GM18508 (cell line): Measurements from ENCODE around the gene GYS2.

Experiments used
- ATAC-seq: cut with Tn5 transposase; IDR thresholded peaks from one replicate; pipeline ENCODE4 v1.9.1; 2021; ENCODE audit warnings: moderate number of reproducible peaks; ENCODE audit not compliant: insufficient read depth, unreplicated experiment

GYS2 gene

DNA sequence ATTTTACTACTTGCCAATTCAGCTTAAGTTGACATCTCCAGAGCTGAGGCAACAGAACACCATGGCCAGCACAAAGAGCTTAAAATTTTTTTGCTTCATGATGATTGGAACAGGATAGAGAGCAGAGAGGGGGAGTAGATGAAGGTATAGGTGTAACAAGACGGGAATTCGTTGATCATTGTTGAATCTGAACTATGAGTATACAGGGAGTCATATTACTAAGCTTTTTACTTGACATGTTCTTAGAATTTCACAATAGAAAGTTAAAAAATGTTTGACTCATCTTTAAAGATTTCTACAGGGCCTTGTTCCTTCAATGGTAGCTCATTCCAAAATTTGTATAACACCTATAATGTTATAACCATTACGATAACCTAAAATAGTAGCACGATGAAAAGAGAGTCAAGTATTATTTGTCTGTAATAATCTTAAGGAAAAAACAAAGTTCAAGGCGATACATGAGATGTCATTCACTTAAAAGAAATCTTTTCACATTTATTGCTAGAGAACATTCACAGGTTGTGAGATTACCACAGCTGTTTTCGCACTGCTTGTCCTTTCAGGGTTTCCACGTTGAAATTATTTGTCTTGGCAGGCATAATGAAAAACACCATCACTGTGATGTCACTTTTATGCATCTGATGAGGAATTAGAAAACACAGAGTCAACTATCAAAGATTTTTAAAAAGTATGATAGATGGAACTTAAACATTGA, 44.6 kb downstream of the GYS2 start:
- ATAC-seq: no peak

GRCh38 chr12:21558100-21558679, 46.5 kb downstream of the GYS2 start:
- ATAC-seq: no peak

GRCh38 chr12:21553329-21553675, 51.3 kb downstream of the GYS2 start:
- ATAC-seq: no peak

- no peak for ATAC-seq
These were observed 51.9 kb downstream of the GYS2 start for GRCh38 chr12:21552635-21553328.

GRCh38 chr12:21551841-21552465, 52.7 kb downstream of the GYS2 start:
- no peak for ATAC-seq

GRCh38 chr12:21547437-21547836, 57.2 kb downstream of the GYS2 start:
- ATAC-seq: no peak

GRCh38 chr12:21546716-21547115, 57.9 kb downstream of the GYS2 start:
- ATAC-seq: no peak

- ATAC-seq: no peak
These were observed 59.1 kb downstream of the GYS2 start for GRCh38 chr12:21545557-21545956.

DNA sequence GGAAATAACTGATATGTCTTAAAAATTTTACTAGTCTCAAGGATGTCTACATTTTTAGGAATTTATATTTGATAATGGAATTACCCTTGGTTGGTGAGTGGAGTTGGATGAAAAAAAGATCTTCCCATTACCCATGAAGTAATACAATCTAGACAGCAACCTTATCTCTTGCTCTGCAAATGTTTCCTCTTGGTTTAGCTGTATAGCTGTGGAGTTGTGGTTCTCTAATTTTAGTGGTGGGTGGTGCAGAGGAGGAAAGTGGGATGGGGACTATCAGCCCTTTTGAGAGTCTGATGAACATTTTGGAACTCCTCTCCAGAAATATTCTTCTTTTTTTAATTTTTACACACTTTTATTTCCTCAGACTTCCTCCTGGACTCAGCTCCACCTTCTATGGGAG, 61.5 kb downstream of the GYS2 start:
- ATAC-seq: no peak

DNA sequence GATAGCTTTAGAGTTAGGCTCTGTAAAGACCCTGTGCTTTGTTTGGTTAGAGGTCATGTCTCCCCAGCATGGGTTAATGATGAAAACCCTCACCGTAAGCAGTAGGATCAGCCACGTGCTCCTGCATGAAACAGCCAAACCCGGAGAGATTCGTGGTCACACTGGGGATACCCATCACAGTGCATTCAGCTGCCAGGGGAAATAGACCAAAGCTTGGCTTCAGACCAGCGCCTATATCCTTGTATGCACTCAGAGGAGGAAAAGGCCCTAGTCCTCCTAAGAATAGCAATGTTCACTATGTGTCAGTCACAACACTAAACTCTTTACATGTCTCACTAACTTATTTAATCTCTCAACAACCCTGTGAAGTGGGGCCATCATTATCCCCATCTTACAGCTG, 62.2 kb downstream of the GYS2 start:
- no peak for ATAC-seq

DNA sequence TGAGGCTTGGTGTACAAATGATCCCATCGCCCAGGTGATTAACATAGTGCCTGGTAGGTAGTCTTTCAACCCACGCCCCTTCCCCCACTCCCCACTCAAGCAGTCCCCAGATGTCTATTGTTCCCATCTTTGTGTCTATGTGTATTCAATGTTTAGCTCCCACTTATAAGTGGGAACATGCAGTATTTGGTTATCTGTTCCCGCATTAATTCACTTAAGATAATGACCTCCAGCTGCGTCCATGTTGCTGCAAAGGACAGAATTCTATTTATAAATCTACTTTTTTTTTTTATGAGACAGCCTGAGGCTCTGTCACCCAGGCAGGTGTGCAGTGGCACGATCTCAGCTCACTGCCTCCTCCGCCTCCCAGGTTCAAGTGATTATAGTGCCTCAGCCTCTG, 62.9 kb downstream of the GYS2 start:
- ATAC-seq: no peak

DNA sequence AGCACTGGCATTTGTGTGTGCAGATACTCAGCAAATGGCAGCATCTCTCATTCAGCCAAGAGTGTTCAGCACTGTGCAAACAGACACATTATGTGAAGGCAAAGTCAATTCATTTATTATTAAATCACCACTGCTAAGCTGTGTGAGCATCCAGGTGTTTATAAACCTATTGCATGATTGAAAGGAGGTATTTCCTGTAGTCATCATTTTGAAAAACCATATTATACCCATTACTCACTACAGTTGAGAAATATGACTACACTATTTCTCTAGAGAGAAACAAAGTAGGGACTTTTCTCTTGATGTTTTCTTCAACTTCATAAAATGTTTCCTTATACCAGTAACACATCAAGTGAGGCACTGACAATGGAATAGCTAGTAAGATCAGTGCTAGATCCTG, 64.8 kb downstream of the GYS2 start:
- no peak for ATAC-seq

DNA sequence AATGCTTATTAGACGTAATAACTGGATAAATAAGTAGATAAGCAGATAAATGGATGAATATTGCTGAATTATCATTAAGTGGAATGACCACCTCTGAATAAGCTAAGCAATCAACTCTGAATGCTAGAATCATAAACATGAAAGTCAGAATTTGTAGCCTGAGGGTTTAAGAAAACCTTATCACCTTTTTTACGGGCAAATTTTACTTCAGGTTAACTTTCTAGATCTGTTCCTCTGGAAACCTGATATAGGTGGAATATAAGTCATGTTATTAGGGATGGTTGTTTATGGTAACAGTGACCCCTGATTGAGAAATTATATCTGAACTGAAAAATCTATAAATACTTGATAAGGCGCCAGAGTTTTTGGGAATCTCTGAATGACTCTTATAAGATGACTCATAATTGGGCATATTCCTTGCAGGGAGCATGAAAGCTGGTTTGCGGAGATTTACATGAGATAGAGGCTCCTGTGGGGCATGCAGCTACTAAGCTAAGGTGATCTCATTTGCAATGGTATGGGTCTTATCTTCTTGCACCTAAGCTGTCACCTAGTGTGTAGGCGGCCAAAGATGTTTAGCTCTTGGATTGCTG, 66.5 kb downstream of the GYS2 start:
- ATAC-seq: no peak

GRCh38 chr12:21529456-21529855, 75.2 kb downstream of the GYS2 start:
- ATAC-seq: no peak

GRCh38 chr12:21528953-21529352, 75.7 kb downstream of the GYS2 start:
- ATAC-seq: no peak

- ATAC-seq: peak; percentile 82
These were observed 77.0 kb downstream of the GYS2 start for GRCh38 chr12:21527451-21528180.

- ATAC-seq: no peak
These were observed 77.8 kb downstream of the GYS2 start for GRCh38 chr12:21526721-21527345.

DNA sequence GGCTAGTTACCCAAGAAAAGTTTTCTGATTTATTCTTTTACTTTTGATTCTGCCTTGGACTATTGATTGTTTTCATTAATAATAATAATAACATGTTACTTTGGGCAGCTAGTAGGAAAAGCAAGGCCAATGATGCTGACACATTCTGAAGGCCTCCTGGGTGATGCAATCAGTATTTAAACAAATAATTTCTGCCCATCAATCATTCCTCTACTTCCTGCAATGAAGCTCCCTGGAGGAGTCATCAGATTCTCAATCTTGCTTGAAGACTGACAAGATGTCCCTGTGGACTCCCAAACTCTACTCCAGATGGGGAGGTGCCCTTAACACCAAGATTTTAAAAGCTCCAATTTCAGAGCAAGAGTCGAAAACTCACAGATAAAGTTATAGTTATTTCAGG, 78.6 kb downstream of the GYS2 start, which contains the start of gene SPX:
TSS of gene SPX (plus strand) at position 244 of the 400 bp plus-strand sequence. CDS start 177 bp downstream, outside the sequence.
- no peak for ATAC-seq

GRCh38 chr12:21523148-21523547, 81.5 kb downstream of the GYS2 start:
- no peak for ATAC-seq

DNA sequence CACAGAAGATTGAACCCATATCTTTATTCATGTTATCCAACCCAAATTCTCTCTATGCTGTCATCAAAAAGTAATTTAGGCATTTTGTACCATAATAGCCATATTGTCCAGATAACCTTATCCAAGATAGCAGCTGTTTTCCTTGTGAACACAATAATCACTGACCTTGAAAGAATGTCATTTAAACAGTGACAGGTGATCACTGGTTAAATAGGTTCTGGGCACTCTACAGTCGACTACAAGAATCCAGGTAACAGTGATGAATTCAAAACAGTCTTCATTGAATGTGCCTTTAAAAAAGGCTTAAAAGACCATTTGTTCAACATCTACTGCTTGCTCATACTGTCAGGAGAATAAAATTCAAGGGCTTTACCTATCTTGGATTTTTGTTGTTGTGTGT, 83.1 kb downstream of the GYS2 start:
- ATAC-seq: no peak
